NCI-H2227 treated with DMSO at 0.1 percent for 48 hours (cell line): ENCODE measurements around the gene SESTD1.

Source experiments
- DNase-seq: peaks from one replicate; lab custom pipeline; 2025; lab: John Stamatoyannopoulos, UW

The SESTD1 gene, protein sequence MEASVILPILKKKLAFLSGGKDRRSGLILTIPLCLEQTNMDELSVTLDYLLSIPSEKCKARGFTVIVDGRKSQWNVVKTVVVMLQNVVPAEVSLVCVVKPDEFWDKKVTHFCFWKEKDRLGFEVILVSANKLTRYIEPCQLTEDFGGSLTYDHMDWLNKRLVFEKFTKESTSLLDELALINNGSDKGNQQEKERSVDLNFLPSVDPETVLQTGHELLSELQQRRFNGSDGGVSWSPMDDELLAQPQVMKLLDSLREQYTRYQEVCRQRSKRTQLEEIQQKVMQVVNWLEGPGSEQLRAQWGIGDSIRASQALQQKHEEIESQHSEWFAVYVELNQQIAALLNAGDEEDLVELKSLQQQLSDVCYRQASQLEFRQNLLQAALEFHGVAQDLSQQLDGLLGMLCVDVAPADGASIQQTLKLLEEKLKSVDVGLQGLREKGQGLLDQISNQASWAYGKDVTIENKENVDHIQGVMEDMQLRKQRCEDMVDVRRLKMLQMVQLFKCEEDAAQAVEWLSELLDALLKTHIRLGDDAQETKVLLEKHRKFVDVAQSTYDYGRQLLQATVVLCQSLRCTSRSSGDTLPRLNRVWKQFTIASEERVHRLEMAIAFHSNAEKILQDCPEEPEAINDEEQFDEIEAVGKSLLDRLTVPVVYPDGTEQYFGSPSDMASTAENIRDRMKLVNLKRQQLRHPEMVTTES

DNA sequence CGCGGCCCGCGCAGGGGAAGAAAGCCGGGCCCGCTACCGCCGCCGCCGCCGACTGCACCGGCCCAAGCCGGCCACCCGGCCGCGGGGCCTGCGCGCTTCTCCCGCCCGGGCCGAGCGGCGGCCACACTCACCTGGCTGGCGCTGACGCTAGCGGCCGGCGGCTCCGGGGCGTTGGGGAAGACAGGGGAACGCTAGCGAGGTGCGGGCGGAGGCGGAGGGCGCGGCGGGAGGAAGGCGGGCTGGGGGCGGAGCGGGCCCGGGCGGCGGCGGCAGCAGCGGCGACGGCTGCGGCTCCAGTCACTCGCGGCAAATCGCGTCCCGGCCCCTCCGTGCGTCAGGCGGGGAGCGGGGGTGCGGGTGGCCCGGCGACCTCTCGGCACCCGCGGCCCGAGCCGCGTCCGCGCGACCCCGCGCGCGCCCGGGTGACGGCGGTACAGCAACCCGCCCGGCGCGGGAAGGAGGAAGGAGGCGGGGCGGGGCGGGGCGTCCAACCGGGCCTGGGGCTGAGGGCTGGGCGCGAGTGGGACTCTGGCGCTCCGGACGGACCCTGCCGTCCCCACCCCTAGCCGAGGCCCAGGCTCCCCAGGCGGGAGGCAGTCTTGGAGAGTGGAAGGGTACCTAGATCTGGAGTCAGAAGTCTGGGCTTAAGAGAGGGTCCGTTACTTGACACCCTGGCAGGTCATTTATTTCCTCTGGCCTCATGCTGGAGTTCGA lies at the start of gene SESTD1:
Gene SESTD1 (minus strand): TSS at position 465 of the 714 bp plus-strand sequence. CDS start 72,991 bp downstream, outside the sequence.
- DNase-seq, result peak; percentile 75

DNA sequence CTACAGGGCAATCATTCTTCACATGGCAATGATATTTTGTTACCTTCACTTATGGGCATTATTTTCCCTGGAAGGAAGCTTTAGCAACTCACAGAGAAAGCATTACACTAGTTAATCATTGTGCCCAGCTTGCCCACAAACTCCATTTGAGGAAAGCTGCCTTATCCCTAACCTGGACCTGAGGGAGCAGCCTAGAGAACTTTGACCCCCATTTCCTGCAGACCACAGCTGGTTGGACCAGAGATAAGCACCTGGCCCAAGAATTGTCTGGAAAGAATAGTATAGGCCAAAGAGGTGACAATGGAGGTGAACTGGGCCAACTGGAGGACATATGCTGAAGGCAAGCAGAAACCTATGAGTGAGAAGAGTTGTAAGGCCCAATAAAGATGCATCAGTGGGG lies 48.4 kb upstream of the SESTD1 start:
- no peak for DNase-seq

DNA sequence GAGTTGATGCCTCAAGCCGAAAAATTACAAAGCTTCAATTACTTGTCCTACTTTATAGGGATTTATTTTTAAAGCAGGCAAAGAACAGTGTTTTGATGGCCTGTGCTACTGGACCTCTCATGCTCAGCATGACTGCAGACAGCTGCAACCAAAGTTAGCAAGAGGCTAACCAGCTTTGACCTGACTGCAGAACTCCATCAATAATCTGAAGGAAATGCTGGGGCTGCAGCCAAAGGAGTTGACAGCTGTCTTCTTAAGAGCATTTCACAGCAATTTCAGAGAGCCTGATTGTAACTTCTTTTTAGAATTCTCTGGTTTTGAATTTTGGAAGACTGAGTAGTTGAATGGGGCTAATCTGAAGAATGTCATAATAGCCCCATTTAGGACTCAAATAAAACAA lies 46.5 kb upstream of the SESTD1 start:
- DNase-seq, result peak; percentile 27

DNA sequence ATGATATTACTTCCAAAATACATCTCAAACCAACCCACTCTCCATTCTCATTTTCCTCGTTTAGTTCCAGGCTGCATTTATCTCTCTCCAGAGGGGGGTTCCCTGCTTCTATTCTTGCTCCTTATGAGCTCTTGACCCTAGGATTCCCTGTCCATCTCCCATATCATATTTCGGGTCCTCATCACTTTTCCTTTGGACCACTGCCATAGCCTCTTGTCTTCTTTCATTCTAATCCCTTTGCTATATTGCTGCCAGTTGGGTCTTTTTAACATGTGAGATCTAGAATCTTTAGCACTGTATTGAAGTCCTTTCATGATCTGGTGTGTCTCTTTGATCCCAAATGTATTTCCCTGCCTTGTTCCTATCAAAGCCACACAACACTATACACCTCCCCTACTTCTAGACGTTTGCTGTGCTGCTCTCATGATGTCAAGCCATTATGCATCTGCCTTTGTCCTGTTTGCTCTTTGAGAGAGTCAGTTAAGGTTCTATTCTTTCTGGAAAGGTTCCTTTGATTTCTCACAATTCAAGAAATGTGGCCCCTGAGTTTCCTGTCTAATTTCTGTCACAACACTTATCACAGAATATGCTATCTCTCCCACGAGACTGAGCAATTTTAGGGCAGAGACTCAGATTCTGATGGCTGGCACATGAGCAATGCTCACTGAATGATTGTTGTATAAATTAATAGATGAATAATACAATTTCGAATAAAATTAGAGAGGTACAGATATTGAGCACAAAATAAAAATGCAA lies 43.2 kb upstream of the SESTD1 start:
- no peak for DNase-seq

DNA sequence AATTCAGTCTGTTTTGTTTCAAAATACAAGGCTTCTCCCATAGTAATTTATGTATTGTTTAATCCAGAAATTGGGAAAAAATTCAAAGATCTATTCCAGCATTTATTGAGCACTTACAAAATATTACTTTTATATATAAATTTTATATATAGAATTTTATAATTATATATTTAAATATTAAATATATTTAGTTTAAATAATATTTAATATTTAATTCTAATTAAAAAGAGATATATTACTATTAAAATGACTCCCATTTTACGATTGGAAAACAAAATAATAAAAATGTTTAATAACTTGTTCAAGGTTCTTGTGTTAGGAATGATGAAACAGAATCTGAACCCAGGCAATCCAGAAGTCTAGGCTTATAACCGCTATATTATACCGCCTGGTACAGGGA lies 40.5 kb upstream of the SESTD1 start:
- DNase-seq, result no peak

DNA sequence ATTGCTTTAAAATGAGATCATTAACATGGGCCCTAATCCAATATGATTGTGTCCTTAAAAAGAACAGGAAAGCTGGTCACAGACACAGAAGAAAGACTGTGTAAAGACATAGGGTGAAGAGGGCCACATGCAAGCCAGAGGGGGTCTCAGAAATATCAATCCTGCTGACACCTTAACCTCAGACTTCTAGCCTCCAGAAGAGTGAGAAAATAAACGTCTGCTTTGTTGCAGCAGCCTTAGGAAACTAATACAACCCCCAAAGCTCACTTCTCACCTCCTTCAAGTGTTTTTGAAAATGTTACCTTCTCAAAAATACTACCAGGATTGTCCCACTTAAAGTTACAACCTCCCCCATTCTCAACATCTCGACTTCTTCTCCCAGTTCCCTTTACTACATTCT lies 39.8 kb upstream of the SESTD1 start:
- DNase-seq, result no peak

DNA sequence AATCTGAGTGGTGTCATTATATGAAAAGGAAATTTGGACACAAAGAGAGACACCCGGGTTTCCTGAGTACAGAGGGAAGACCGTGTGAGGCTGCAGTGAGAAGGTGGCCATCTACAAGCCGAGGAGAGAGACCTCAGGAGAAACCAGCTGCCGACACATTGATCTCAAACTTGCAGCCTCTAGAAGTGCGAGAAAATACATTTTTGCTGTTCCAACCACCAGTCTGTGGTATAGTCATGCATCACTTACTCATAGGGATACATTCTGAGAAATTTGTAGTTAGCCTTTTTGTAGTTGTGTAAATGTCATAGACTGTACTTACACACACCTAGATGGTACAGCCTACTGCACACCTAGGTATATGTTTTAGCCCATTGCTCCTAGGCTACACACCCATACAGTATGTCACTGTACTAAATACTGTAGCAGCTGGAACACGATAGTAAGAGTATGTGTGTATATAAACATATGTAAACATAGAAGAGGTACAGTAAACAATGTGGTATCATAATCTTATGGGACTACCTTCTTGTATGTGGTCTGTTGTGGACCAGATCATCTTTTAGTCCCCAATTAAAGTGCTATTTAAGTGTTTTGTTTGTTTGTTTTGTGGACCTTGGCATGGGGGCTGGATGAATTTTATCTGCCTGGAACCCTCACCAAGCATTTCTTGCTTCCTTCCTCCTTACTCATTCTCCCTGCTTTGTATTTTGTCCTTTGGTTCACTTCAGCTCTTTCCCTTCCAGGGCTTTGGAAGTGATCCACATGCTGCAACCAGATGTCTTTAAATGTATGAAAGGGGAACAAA lies 38.3 kb upstream of the SESTD1 start:
- no peak for DNase-seq

DNA sequence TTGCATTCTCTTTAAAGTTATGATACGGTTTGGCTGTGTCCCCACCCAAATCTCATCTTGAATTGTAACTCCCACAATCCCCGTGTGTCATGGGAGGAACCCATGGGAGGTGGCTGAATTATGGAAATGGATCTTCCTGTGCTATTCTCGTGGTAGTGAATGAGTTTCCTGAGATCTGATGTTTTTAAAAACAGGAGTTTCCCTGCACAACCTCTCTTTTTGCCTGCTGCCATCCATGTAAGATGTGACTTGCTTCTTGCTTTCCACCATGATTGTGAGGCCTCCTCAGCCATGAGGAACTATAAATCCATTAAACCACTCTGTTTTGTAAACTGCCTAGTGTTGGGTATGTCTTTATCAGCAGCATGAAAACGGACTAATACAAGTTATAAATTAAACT lies 37.5 kb upstream of the SESTD1 start:
- DNase-seq, result no peak

DNA sequence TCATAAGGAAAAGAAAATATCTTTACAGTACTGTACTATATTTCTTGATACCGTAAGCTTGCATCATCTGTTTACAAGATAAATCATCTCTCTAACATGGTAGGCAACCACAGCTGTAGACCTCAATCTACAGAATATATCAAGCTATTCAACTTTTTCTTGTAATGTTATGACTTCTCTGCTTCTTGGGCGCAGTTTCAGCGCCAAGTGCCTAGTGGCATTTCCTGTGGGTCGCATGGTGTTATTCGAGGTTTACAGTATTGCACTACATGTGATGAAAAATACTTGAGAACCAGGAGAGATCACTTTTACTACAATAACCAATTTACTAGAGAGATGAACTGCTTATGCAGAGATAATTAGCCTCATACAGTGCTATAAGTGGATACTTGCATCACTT lies 34.0 kb upstream of the SESTD1 start:
- no peak for DNase-seq

DNA sequence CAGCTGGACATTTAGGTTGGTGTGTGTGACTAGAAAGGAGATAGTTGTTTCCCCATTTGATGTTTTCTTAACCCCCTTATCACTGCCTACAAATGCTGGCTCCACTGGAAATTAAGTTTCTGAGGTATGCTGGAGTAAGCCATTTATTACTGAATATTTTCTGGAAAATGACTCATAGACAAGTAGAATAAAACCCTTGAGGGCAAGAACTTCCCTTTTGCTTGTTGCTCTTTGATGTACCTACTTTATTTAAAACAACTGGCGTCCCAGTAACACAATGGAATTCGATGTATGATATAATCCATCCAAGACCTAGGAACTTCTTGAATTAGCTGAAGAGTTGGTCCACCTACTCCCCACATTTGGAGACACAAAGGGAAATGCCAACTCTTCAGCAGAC lies 33.3 kb upstream of the SESTD1 start:
- no peak for DNase-seq

DNA sequence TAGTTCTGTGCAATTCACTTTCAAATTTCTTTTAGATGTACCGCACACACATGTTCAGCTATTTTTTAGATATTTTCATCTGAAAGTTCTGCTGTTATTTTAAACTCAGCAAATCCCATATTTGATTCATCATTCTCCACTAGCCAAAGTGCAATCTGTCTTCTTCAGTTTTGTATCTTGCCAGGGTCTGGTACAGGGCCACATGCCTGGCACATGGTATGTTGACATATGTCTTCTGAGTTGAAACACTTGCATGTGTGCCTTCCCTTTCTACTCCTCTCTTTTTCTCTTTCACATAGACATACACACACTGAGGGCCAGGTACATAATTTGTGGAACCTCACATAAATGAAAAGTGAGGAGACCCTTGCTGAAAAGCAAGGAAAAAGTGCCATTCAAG lies 25.7 kb upstream of the SESTD1 start:
- no peak for DNase-seq

DNA sequence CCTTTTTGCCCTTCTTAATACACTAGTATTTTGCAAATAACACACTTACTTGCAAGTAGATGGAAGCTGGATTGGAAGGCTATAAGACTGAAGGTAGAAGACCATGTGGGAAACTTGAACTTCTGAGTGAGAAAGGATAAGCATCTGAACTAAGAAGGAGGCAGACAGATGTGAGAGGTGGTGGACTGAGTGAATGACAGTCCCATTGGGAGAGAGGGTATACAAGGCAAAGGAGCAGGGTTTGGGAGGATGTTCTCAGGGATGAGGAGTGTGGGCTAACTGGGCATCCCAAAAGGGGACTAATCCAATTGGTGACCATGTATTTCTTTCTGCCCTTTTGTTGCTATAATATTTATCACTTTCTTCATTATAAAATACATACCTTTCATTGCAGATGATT lies 20.4 kb upstream of the SESTD1 start:
- DNase-seq, result no peak

DNA sequence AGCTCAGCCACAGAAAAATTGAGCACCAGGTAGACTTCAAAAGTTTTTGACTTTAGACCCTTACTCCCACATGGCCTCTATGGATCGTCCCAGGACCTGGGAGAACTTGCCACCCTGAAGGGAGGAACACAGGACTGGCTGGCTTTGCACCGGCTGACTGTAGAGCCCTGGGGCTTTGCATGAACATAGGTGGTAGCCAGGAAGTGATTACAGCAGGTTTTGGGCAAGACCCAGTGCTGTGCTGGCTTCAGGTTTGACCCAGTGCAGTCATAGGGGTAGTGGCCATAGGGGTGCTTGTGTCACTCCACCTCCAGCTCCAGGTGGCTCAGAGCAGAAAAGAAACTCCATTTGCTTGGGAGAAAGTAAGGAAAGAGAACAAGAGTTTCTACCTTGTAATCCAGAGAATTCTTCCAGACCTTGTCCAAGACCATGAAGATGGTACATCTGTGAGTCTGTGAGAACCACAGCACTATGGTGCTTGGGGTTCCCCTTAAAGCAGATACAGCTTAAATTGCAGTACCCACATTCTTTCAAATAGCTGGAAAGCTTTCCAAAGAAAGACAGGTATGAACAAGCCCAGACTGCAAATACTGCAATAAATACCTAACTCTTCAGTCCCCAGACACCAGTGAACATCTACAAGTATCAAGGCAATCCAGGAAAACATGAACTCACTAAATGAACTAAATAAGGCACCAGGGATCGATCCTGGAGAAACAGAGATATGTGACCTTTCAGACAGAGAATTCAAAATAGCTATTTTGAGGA lies 13.0 kb upstream of the SESTD1 start:
- DNase-seq, result no peak

DNA sequence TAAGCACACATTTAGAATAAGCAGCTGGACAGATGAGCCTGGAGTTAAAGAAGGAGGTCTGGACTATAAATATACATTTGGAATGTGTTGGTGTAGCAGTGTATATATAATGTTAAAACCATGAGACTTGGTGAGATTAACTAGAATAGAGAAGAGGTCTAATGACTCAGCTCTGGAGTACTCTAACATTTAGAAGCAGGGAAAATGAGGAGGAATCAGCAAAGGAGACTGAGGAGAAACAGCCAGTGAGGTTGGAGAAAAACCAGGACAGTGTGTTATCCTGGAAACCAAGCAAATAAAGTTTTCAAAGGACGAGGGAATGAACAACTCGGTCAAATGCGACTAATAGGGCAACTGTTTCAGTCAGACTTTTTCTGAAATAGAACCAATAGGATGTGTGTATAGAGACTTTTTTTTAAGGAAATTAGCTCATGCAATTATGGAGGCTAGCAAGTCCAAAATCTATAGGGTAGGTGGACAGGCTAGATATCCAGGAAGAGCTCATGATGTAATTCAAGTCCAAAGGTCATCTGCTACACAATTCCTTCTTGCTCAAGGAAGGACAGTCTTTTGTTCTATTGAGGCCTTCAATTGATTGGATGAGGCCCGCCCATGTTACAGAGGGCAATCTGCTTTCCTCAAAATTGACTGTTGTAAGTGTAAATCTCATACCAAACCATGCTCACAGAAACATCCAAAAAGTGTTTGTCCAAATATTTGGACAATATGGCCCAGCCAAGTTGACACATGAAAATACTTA lies 10.8 kb upstream of the SESTD1 start:
- no peak for DNase-seq

DNA sequence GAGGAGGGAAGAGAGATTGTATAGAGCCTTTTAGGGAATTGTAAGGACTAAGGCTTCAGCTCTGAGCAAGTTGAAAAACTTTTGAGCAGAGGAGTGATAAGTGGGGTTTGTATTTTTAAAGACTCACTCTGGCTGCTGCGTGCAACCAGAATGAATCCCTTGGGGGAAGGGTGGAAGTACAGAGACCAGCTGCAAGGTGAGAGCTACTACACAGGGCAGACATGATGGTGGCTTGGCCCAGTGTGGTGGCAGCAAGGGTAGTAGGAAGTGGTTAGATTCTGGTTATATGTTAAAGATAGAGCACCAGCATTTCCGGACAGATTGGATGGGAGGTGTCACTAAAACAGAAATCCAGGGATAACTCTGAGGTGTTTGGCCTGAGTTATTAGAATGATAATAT lies 10.1 kb upstream of the SESTD1 start:
- no peak for DNase-seq

DNA sequence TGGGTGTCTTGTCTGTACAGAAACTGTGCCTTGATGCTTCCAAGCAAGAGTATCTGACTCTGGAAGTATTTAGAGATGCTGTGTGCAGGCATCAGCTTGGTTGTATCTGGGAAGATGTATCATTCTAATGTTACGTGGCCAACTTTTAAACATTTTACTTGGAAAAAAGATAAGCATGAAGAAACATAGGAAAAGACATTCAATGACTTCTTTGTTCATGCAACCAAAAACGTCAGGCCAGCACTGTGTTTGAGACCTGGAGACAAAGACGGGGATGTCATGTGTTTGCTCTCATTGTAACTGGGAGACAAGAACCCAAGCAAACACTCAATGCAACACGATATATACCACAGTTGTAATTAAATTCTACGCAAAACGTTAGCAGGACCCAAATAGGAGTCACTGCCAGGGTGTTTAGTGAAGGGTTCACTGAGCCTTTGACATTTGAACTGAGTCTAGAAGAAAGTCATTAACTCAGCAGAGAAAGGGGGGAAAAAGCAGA lies 8.9 kb upstream of the SESTD1 start:
- DNase-seq, result no peak

DNA sequence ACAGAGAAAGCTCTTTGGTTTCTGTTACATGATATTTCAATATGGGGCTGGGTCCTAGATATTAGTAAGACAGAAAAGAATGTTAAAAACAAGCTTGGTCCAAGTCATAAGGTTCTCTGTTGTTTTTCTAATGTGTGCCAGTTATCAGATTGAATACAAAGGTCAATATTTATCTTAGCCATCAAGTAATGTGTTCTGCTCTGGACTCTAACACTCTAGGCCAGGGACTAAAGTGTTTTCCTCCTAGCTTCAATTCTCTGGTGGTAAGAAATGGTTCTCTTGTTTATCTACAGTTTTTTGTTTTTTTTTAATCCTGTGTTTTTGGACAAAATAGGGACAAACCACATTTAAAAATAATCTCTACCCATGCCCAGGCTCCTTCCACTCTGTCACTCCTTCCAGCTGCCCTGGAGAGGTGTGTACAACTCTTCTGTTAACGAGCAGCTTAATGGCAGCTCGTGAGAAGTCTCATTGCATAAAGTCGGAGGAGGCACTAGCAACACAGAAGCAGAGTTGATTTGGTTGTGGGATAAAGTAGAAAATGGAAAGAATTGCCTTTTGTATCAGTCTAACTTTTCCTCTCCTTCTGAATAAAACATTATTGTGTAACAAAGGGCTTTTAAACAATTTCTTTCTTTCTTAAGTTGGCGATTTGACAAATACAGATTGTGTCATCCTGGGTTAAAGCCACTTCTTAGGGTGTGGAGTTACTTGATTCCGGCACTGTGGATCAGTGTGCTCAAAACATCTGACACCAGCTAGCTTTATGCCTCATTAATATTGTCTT lies 8.0 kb upstream of the SESTD1 start:
- DNase-seq, result peak; percentile 24

DNA sequence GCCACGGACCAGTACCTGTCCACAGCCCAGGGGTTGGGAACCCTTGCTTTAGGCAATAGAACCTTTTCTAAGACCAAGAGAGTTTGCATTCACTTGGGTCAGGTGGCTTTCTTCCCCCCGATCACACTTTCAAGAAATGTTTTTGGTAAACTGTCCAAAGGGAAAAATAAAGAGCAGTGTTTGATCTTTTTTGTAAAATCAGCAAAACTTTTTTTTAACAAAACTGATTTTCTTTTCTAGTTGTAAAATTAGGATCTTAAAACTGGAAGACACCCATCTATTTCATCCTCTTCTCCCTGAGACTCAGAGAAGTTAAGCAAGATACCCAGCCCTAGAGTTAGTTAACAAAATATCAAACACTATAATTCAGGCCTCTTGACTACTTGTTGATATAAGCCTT lies 6.1 kb upstream of the SESTD1 start:
- no peak for DNase-seq
